WTC11 (cell line): ENCODE data around the gene HLA-DQB1. TPM values are rescaled to one million over a fixed set of nuclear protein-coding genes. Genes with fewer than 3 reads are reported as not detected.
"Not testable (repeated sequence)": the region's sequence is repeated elsewhere in the genome, so short reads cannot be mapped to it uniquely, and the experiment has no call there.

Source experiments
- ATAC-seq: fragments of 200-7000 bp; cut with Tn5 transposase; 2 replicates; pipeline ENCODE4 v1.10.0; 2021; ENCODE audit warnings: mild to moderate bottlenecking, moderate library complexity
- CTCF ChIA-PET: fragments of 300-600 bp; sonication (Branson Sonifier 250); formaldehyde crosslinking; loops from one replicate; lab custom pipeline; 2021; ENCODE audit warnings: antibody characterized with exemption; lab: Charles Lee
- POLR2A ChIA-PET: fragments of 350-600 bp; sonication (Branson Sonifier 250); formaldehyde crosslinking; loops from one replicate; lab custom pipeline; 2021; ENCODE audit warnings: antibody characterized with exemption; lab: Charles Lee
- DNase-seq: peaks from one replicate; pipeline ENCODE4 v3.0.0; 2021; ENCODE audit warnings: low spot score
- H3K27ac Mint-ChIP-seq: 2 replicates; pipeline ENCODE4 v1.8.0; 2021; ENCODE audit warnings: mixed read lengths
- H3K27me3 Mint-ChIP-seq: 2 replicates; pipeline ENCODE4 v1.8.0; 2021; ENCODE audit warnings: low read depth, mild to moderate bottlenecking, moderate library complexity, mixed read lengths
- H3K36me3 Mint-ChIP-seq: 2 replicates; pipeline ENCODE4 v1.8.0; 2021; ENCODE audit warnings: mixed read lengths
- H3K4me1 Mint-ChIP-seq: 2 replicates; pipeline ENCODE4 v1.8.0; 2022; ENCODE audit warnings: mixed read lengths
- H3K4me3 Mint-ChIP-seq: 2 replicates; pipeline ENCODE4 v1.8.0; 2021; ENCODE audit warnings: mild to moderate bottlenecking, moderate library complexity, mixed read lengths
- H3K9me3 Mint-ChIP-seq: 2 replicates; pipeline ENCODE4 v1.8.0; 2021; ENCODE audit warnings: mixed read lengths
- CREB1 ChIP-seq: sonication (generic); formaldehyde crosslinking; IDR thresholded peaks from 2 replicates; pipeline ENCODE4 v1.8.0; 2023; ENCODE audit warnings: mild to moderate bottlenecking, missing genetic modification reagents
- EMX1 ChIP-seq: fragments of 250-450 bp; sonication (Bioruptor Pico); IDR thresholded peaks from 2 replicates; pipeline ENCODE4 v1.8.0; 2021; ENCODE audit warnings: mild to moderate bottlenecking
- GABPB1 ChIP-seq: sonication (generic); formaldehyde crosslinking; IDR thresholded peaks from 2 replicates; pipeline ENCODE4 v1.8.1; 2023; ENCODE audit warnings: mild to moderate bottlenecking, missing genetic modification reagents
- MXD4 ChIP-seq: fragments of 250-450 bp; sonication (Bioruptor Pico); IDR thresholded peaks from 2 replicates; pipeline ENCODE4 v1.8.0; 2021; ENCODE audit warnings: mild to moderate bottlenecking, moderate library complexity, borderline replicate concordance
- MYBL2 ChIP-seq: sonication (generic); formaldehyde crosslinking; IDR thresholded peaks from 2 replicates; pipeline ENCODE4 v1.8.1; 2023; ENCODE audit warnings: mild to moderate bottlenecking, moderate library complexity, missing genetic modification reagents
- NFATC4 ChIP-seq: fragments of 250-450 bp; sonication (Bioruptor Pico); IDR thresholded peaks from 2 replicates; pipeline ENCODE4 v1.9.0; 2021; ENCODE audit warnings: mild to moderate bottlenecking
- NR2C2 ChIP-seq: sonication (generic); formaldehyde crosslinking; IDR thresholded peaks from 2 replicates; pipeline ENCODE4 v1.8.0; 2022; ENCODE audit warnings: mild to moderate bottlenecking, missing genetic modification reagents
- ZNF232 ChIP-seq: sonication (generic); formaldehyde crosslinking; IDR thresholded peaks from 2 replicates; pipeline ENCODE4 v1.8.0; 2022; ENCODE audit warnings: mild to moderate bottlenecking, missing genetic modification reagents
- ZNF317 ChIP-seq: sonication (generic); formaldehyde crosslinking; IDR thresholded peaks from 2 replicates; pipeline ENCODE4 v1.8.1; 2023; ENCODE audit warnings: low read depth, mild to moderate bottlenecking, moderate library complexity, missing genetic modification reagents, borderline replicate concordance
- total RNA-seq: library from RNA; stranded (reverse); gene quantifications from 3 replicates; pipeline ENCODE4 v1.2.3, GENCODE V29; 2021
- TF ChIP-seq, protein P1 (sequence below): sonication (generic); formaldehyde crosslinking; IDR thresholded peaks from 2 replicates; pipeline ENCODE4 v1.8.0; 2022; ENCODE audit warnings: mild to moderate bottlenecking, missing genetic modification reagents
- TF ChIP-seq, protein P2 (sequence below): sonication (generic); formaldehyde crosslinking; IDR thresholded peaks from 2 replicates; pipeline ENCODE4 v1.8.1; 2023; ENCODE audit warnings: mild to moderate bottlenecking, missing genetic modification reagents, moderate library complexity
- TF ChIP-seq, protein P3 (sequence below): sonication (generic); formaldehyde crosslinking; IDR thresholded peaks from 2 replicates; pipeline ENCODE4 v1.8.0; 2022; ENCODE audit warnings: mild to moderate bottlenecking, missing genetic modification reagents
- TF ChIP-seq, protein P4 (sequence below): sonication (generic); formaldehyde crosslinking; IDR thresholded peaks from 2 replicates; pipeline ENCODE4 v1.8.0; 2023; ENCODE audit warnings: mild to moderate bottlenecking, missing genetic modification reagents
- TF ChIP-seq, protein P5 (sequence below): fragments of 250-450 bp; sonication (Bioruptor Pico); IDR thresholded peaks from 2 replicates; pipeline ENCODE4 v1.9.0; 2021; ENCODE audit warnings: moderate library complexity, mild to moderate bottlenecking, inconsistent platforms, borderline replicate concordance
- TF ChIP-seq, protein P6 (sequence below): sonication (generic); formaldehyde crosslinking; conservative IDR thresholded peaks from 2 replicates; pipeline ENCODE4 v1.8.1; 2022; ENCODE audit warnings: mild to moderate bottlenecking, missing genetic modification reagents

HLA-DQB1 gene
- total RNA-seq, 1 experiment from 2014 or later: 0.83 TPM

DNA sequence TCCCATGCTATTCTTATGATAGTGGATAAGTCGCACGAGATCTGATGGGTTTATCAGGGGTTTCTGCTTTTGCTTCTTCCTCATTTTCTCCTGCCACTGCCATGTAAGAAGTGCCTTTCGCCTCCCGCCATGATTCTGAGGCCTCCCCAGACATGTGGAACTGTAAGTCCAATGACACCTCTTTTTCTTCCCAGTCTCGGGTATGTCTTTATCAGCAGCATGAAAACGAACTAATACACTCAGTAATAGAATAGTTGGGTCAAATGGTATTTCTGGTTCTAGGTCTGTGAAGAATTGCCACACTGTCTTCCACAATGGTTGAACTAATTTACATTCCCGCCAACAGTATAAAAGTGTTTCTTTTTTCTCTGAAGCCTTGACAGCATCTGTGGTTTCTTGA lies 7.7 kb upstream of the HLA-DQB1 start:
- H3K27ac Mint-ChIP-seq, DNase-seq, POLR2A ChIA-PET, H3K4me3 Mint-ChIP-seq, H3K4me1 Mint-ChIP-seq, H3K27me3 Mint-ChIP-seq, H3K36me3 Mint-ChIP-seq, ATAC-seq, CTCF ChIA-PET: not testable (repeated sequence)
- H3K9me3 Mint-ChIP-seq: peaks cover 15% of the 10 kb centered on the region

DNA sequence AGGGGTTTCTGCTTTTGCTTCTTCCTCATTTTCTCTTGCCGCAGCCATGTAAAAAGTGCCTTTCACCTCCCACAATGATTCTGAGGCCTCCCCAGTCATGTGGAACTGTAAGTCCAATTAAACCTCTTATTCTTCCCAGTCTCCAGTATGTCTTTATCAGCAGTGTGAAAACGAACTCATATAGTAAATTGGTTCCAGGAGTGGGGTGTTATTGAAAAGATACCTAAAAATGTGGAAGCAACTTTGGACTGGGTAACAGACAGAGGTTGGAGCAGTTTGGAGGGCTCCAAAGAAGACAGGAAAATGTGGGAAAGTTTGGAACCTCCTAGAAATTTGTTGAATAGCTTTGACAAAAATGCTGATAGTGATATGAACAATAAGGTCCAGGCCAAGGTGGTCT lies 5.5 kb upstream of the HLA-DQB1 start:
- H3K27ac Mint-ChIP-seq, CTCF ChIA-PET, ATAC-seq, DNase-seq, H3K4me1 Mint-ChIP-seq, H3K4me3 Mint-ChIP-seq, H3K27me3 Mint-ChIP-seq, H3K36me3 Mint-ChIP-seq, POLR2A ChIA-PET: not testable (repeated sequence)
- H3K9me3 Mint-ChIP-seq: peaks cover 11% of the 10 kb centered on the region; the same call in 1 of the 2 replicates

DNA sequence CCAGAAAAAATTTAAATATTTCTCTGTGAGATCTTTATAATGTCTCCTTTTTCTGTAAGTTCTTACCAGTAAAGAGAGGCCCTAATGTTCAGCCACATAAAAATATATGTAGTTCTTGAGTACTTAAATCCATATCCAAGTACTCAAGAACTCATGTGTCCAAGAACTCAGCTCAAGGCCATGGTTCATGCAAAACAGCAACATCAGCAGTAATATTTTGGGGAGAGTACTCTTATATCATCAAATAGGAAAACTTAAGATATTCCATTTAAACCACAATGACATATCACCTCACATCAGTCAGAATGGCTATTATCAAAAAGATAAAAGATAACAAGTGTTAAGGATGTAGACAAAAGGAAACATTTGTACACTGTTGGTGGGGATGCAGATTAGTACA lies 3.4 kb upstream of the HLA-DQB1 start:
- no peak for ATAC-seq
- H3K36me3 Mint-ChIP-seq: no peaks in the 10 kb centered on the region
- peaks cover 28% of the 10 kb centered on the region for H3K27me3 Mint-ChIP-seq
- no peak overlapping the region for H3K27ac Mint-ChIP-seq
- ChIA-PET POLR2A (no interaction called here), CTCF (no interaction called here)
- H3K4me1 Mint-ChIP-seq: peaks cover 6% of the 10 kb centered on the region; the same call in 1 of the 2 replicates
- H3K9me3 Mint-ChIP-seq: peaks cover 11% of the 10 kb centered on the region; the same call in 1 of the 2 replicates
- no peak for DNase-seq
- TF ChIP-seq MXD4: no peak
- TF ChIP-seq EMX1 (CRISPR knock-in tag): no peak
- TF ChIP-seq NR2C2 (CRISPR knock-in tag): no peak
- TF ChIP-seq CREB1 (CRISPR knock-in tag): no peak
- TF ChIP-seq, protein P1, sequence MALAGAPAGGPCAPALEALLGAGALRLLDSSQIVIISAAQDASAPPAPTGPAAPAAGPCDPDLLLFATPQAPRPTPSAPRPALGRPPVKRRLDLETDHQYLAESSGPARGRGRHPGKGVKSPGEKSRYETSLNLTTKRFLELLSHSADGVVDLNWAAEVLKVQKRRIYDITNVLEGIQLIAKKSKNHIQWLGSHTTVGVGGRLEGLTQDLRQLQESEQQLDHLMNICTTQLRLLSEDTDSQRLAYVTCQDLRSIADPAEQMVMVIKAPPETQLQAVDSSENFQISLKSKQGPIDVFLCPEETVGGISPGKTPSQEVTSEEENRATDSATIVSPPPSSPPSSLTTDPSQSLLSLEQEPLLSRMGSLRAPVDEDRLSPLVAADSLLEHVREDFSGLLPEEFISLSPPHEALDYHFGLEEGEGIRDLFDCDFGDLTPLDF (CRISPR knock-in tag): no peak
- TF ChIP-seq, protein P2, sequence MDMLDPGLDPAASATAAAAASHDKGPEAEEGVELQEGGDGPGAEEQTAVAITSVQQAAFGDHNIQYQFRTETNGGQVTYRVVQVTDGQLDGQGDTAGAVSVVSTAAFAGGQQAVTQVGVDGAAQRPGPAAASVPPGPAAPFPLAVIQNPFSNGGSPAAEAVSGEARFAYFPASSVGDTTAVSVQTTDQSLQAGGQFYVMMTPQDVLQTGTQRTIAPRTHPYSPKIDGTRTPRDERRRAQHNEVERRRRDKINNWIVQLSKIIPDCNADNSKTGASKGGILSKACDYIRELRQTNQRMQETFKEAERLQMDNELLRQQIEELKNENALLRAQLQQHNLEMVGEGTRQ (CRISPR knock-in tag): no peak
- TF ChIP-seq, protein P3, sequence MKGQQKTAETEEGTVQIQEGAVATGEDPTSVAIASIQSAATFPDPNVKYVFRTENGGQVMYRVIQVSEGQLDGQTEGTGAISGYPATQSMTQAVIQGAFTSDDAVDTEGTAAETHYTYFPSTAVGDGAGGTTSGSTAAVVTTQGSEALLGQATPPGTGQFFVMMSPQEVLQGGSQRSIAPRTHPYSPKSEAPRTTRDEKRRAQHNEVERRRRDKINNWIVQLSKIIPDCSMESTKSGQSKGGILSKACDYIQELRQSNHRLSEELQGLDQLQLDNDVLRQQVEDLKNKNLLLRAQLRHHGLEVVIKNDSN (CRISPR knock-in tag): no peak
- TF ChIP-seq, protein P4, sequence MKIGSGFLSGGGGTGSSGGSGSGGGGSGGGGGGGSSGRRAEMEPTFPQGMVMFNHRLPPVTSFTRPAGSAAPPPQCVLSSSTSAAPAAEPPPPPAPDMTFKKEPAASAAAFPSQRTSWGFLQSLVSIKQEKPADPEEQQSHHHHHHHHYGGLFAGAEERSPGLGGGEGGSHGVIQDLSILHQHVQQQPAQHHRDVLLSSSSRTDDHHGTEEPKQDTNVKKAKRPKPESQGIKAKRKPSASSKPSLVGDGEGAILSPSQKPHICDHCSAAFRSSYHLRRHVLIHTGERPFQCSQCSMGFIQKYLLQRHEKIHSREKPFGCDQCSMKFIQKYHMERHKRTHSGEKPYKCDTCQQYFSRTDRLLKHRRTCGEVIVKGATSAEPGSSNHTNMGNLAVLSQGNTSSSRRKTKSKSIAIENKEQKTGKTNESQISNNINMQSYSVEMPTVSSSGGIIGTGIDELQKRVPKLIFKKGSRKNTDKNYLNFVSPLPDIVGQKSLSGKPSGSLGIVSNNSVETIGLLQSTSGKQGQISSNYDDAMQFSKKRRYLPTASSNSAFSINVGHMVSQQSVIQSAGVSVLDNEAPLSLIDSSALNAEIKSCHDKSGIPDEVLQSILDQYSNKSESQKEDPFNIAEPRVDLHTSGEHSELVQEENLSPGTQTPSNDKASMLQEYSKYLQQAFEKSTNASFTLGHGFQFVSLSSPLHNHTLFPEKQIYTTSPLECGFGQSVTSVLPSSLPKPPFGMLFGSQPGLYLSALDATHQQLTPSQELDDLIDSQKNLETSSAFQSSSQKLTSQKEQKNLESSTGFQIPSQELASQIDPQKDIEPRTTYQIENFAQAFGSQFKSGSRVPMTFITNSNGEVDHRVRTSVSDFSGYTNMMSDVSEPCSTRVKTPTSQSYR: no peak
- no peak for TF ChIP-seq NFATC4 (CRISPR knock-in tag)
- TF ChIP-seq ZNF317 (CRISPR knock-in tag): no peak
- TF ChIP-seq MYBL2: no peak
- TF ChIP-seq, protein P5, sequence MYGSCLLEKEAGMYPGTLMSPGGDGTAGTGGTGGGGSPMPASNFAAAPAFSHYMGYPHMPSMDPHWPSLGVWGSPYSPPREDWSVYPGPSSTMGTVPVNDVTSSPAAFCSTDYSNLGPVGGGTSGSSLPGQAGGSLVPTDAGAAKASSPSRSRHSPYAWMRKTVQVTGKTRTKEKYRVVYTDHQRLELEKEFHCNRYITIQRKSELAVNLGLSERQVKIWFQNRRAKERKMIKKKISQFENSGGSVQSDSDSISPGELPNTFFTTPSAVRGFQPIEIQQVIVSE: no peak
- TF ChIP-seq, protein P6, sequence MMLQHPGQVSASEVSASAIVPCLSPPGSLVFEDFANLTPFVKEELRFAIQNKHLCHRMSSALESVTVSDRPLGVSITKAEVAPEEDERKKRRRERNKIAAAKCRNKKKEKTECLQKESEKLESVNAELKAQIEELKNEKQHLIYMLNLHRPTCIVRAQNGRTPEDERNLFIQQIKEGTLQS (CRISPR knock-in tag): no peak
- no peak for TF ChIP-seq ZNF232 (CRISPR knock-in tag)
- no peak for TF ChIP-seq GABPB1
- H3K4me3 Mint-ChIP-seq: no peak overlapping the region
